GM21526 (cell line): ENCODE results near the gene ATP1A4.

Source experiments
- ATAC-seq: cut with Tn5 transposase; IDR thresholded peaks from one replicate; pipeline ENCODE4 v1.9.1; 2021; ENCODE audit warnings: moderate library complexity; ENCODE audit not compliant: unreplicated experiment, low FRiP score

ATP1A4 gene

GRCh38 chr1:160221089-160221488 lies 69.7 kb downstream of the ATP1A4 start:
- no peak for ATAC-seq

- ATAC-seq = no peak
These were observed 71.1 kb downstream of the ATP1A4 start for GRCh38 chr1:160222546-160222945.

- no peak for ATAC-seq
These were observed 73.2 kb downstream of the ATP1A4 start for GRCh38 chr1:160224606-160225005.

- ATAC-seq = no peak
These were observed 73.9 kb downstream of the ATP1A4 start for GRCh38 chr1:160225345-160225744.

- no peak for ATAC-seq
These were observed 75.2 kb downstream of the ATP1A4 start for GRCh38 chr1:160226623-160227022.

GRCh38 chr1:160227034-160227433 lies 75.6 kb downstream of the ATP1A4 start:
- no peak for ATAC-seq

- no peak for ATAC-seq
These were observed 76.2 kb downstream of the ATP1A4 start for GRCh38 chr1:160227561-160227960.

GRCh38 chr1:160228431-160228830 lies 77.0 kb downstream of the ATP1A4 start:
- no peak for ATAC-seq

- no peak for ATAC-seq
These were observed 81.5 kb downstream of the ATP1A4 start for GRCh38 chr1:160232911-160233310.
